SK-N-SH (cell line): Measurements from ENCODE around the gene NHSL1. TPM values are rescaled to one million over a fixed set of nuclear protein-coding genes. Genes with fewer than 3 reads are reported as not detected.

Experiments
- CTCF ChIA-PET: fragments of 300-600, 350-600 bp; formaldehyde crosslinking; extraction: SDS; loops from one replicate; lab custom pipeline; 2021; lab: Yijun Ruan, JAX
- POLR2A ChIA-PET: fragments of 350-600 bp; sonication (Branson Sonifier 250); formaldehyde crosslinking; extraction: SDS; loops from one replicate; lab custom pipeline; 2020; ENCODE audit warnings: antibody characterized with exemption, inconsistent platforms; lab: Yijun Ruan, JAX
- DNase-seq: peaks from one replicate; pipeline ENCODE4 v3.0.0; 2012
- H2AFZ ChIP-seq: fragments of 200-600 bp; sonication (generic); 2 replicates; pipeline ENCODE4 v1.8.1; 2016; ENCODE audit warnings: antibody characterized with exemption, mild to moderate bottlenecking, low read depth
- H3F3A ChIP-seq: fragments of 200-600 bp; sonication (generic); replicated peaks from 2 replicates; pipeline ENCODE3; 2016; ENCODE audit warnings: antibody characterized with exemption, mild to moderate bottlenecking; ENCODE audit not compliant: insufficient read depth
- H3K27ac ChIP-seq, 2 experiments: fragments of 200-500 bp in 1 of 2; fragments of 200-600 bp in 1 of 2; sonication (Bioruptor generic) in 1 of 2; sonication (generic), shearing (Covaris generic) in 1 of 2; 2 replicates each; pipeline versions ENCODE4 v1.5.1 to v1.6.1; 2014 to 2016; ENCODE audit warnings: low read depth in 2 of 2, inconsistent platforms in 1 of 2, low read length in 1 of 2, mild to moderate bottlenecking in 1 of 2, mixed read lengths in 1 of 2
- H3K27me3 ChIP-seq: fragments of 200-600 bp; sonication (generic), shearing (Covaris generic); 2 replicates; pipeline ENCODE4 v1.6.1; 2016; ENCODE audit warnings: mixed run types; ENCODE audit not compliant: insufficient read depth
- H3K36me3 ChIP-seq, 2 experiments: fragments of 200-500 bp in 1 of 2; fragments of 200-600 bp in 1 of 2; sonication (Bioruptor generic) in 1 of 2; sonication (generic) in 1 of 2; replicated peaks in 1 of 2; 2 replicates each; pipeline versions ENCODE3 to v1.5.1; 2014 to 2016; ENCODE audit warnings: low read length in 1 of 2, mild to moderate bottlenecking in 1 of 2; ENCODE audit not compliant: insufficient read depth in 2 of 2, control insufficient read depth in 1 of 2
- H3K4me1 ChIP-seq, 2 experiments: fragments of 200-500 bp in 1 of 2; fragments of 200-600 bp in 1 of 2; sonication (Bioruptor generic) in 1 of 2; sonication (generic), shearing (Covaris generic) in 1 of 2; 2 replicates each; pipeline versions ENCODE4 v1.5.1 to v1.6.1; 2014 to 2016; ENCODE audit warnings: low read depth in 1 of 2, low read length in 1 of 2, mixed run types in 1 of 2; ENCODE audit not compliant: insufficient read depth in 2 of 2, control insufficient read depth in 1 of 2
- H3K4me2 ChIP-seq: fragments of 200-600 bp; sonication (generic), shearing (Covaris generic); 2 replicates; pipeline ENCODE4 v1.6.1; 2017; ENCODE audit warnings: mixed run types
- H3K4me3 ChIP-seq, 2 experiments: fragments of 200-500 bp in 1 of 2; fragments of 200-600 bp in 1 of 2; sonication (Bioruptor generic) in 1 of 2; sonication (generic), shearing (Covaris generic) in 1 of 2; 2 replicates each; pipeline versions ENCODE4 v1.5.1 to v1.8.1; 2014 to 2016; ENCODE audit warnings: low read depth in 2 of 2, inconsistent platforms in 1 of 2, low read length in 1 of 2, mild to moderate bottlenecking in 1 of 2, mixed read lengths in 1 of 2, moderate library complexity in 1 of 2
- H3K79me2 ChIP-seq: fragments of 200-600 bp; sonication (generic); 2 replicates; pipeline ENCODE4 v1.8.1; 2017; ENCODE audit warnings: mild to moderate bottlenecking; ENCODE audit not compliant: insufficient read depth
- H3K9ac ChIP-seq: fragments of 200-600 bp; sonication (generic); 2 replicates; pipeline ENCODE4 v1.6.1; 2017; ENCODE audit warnings: mixed run types
- H3K9me2 ChIP-seq: fragments of 200-600 bp; sonication (generic); 2 replicates; pipeline ENCODE4 v1.6.1; 2017; ENCODE audit warnings: mixed run types
- H3K9me3 ChIP-seq: fragments of 200-600 bp; sonication (generic); 2 replicates; pipeline ENCODE4 v1.6.1; 2017; ENCODE audit warnings: mixed run types, mild to moderate bottlenecking, moderate library complexity
- H4K20me1 ChIP-seq: fragments of 200-600 bp; sonication (generic); 2 replicates; pipeline ENCODE4 v1.6.1; 2017; ENCODE audit warnings: mild to moderate bottlenecking, mixed run types; ENCODE audit not compliant: insufficient read depth
- CHD2 ChIP-seq: fragments of 150-350 bp; IDR thresholded peaks from 2 replicates; pipeline ENCODE4 v1.6.1; 2018; ENCODE audit warnings: low read length; ENCODE audit not compliant: partially characterized antibody
- CTCF ChIP-seq: fragments of 200-600 bp; sonication (generic); IDR thresholded peaks from 2 replicates; pipeline ENCODE4 v1.6.1; 2017; ENCODE audit warnings: antibody characterized with exemption, mild to moderate bottlenecking, moderate library complexity
- EP300 ChIP-seq, 2 experiments: IDR thresholded peaks; 2 replicates each; pipeline versions ENCODE4 v1.4.0 to v1.6.1; 2012; ENCODE audit warnings: borderline replicate concordance in 1 of 2, low read depth in 1 of 2, low read length in 1 of 2
- GATA2 ChIP-seq: sonication (generic); formaldehyde crosslinking; IDR thresholded peaks from 2 replicates; pipeline ENCODE4 v1.5.0; 2020; ENCODE audit warnings: mild to moderate bottlenecking, missing genetic modification reagents
- MEF2A ChIP-seq: IDR thresholded peaks from 2 replicates; pipeline ENCODE4 v1.4.0; 2012; ENCODE audit warnings: low read depth, borderline replicate concordance
- NRF1 ChIP-seq: IDR thresholded peaks from 2 replicates; pipeline ENCODE4 v1.6.1; 2012; ENCODE audit warnings: low read depth, mild to moderate bottlenecking, low read length
- POLR2AphosphoS5 ChIP-seq: IDR thresholded peaks from 2 replicates; pipeline ENCODE4 v1.6.1; 2012; ENCODE audit warnings: low read depth, low read length
- REST ChIP-seq: IDR thresholded peaks from 2 replicates; pipeline ENCODE4 v1.6.1; 2012; ENCODE audit warnings: mild to moderate bottlenecking, low read depth, low read length, moderate library complexity
- RXRA ChIP-seq: IDR thresholded peaks from 2 replicates; pipeline ENCODE4 v1.4.0; 2012; ENCODE audit warnings: low read depth, mild to moderate bottlenecking, borderline replicate concordance
- SIN3A ChIP-seq: IDR thresholded peaks from 2 replicates; pipeline ENCODE4 v1.6.1; 2012; ENCODE audit warnings: low read depth, mild to moderate bottlenecking, low read length, moderate library complexity, borderline replicate concordance
- USF2 ChIP-seq: fragments of 150-350 bp; IDR thresholded peaks from 2 replicates; pipeline ENCODE4 v1.6.1; 2017; ENCODE audit warnings: antibody characterized with exemption, low read length, low read depth, borderline replicate concordance
- WGBS: methylation state at CpG from one replicate; pipeline ENCODE4 v1.1.6; 2017; ENCODE audit warnings: low lambda C conversion rate; 5-methylcytosine and 5-hydroxymethylcytosine counted together
- polyA plus RNA-seq, 3 experiments: library from polyadenylated mRNA; depleted of rRNA; stranded (reverse); fragments of >200 nt; gene quantifications; 2 replicates each; pipeline ENCODE4 v1.2.3, GENCODE V29; 2012

The NHSL1 gene
- polyA plus RNA-seq, 1 of the 3 experiments (the other 2 are of a cell fraction), result under 0.01 TPM

GRCh38 chr6:138526822-138527235, 27.5 kb upstream of the NHSL1 start:
- H3K27me3 ChIP-seq, result no peaks in the 10 kb centered on the region; the same call in 1 of the 2 replicates
- no peak overlapping the region for H3K4me3 ChIP-seq
- no peak for DNase-seq
- no peaks in the 10 kb centered on the region for H3K36me3 ChIP-seq
- no peak overlapping the region for H3K4me2 ChIP-seq
- POLR2A ChIA-PET, result no interaction called here
- H3K9ac ChIP-seq, result no peak overlapping the region
- CTCF ChIA-PET, result interaction anchor here (0.8 to 7.7 kb wide), 2 partner anchors 411 to 526 kb away, joined by 3 to 42 read pairs; no protein-coding TSS in a partner anchor
- no peaks in the 10 kb centered on the region; a peak in 1 of 4 replicates for H3K4me1 ChIP-seq
- no peaks in the 10 kb centered on the region for H3K79me2 ChIP-seq
- no peaks in the 10 kb centered on the region for H3K9me2 ChIP-seq
- no peaks in the 10 kb centered on the region for H4K20me1 ChIP-seq
- no peaks in the 10 kb centered on the region for H3F3A ChIP-seq
- TF ChIP-seq EP300 (IDR thresholded peaks at IDR 0.05; ENCODE audit: borderline replicate concordance in 1 of 2, low read depth in 1 of 2, low read length in 1 of 2) (no peak), GATA2 (CRISPR knock-in tag) (no peak), USF2 (no peak), REST (no peak), MEF2A (no peak), CHD2 (no peak), CTCF (no peak), SIN3A (no peak), RXRA (no peak), POLR2AphosphoS5 (no peak), NRF1 (no peak)
- no peaks in the 10 kb centered on the region for H3K9me3 ChIP-seq
- no peak overlapping the region for H2AFZ ChIP-seq
- 7% methylated on average over 11 of the region's 11 CpGs for WGBS
- H3K27ac ChIP-seq, result no peak overlapping the region
